GM12878 (cell line): ENCODE measurements around the gene HBZ.

Source experiments
- CBX5 ChIP-seq: sonication (generic); IDR thresholded peaks from 2 replicates; pipeline ENCODE4 v1.6.1; 2016; ENCODE audit warnings: low read depth, moderate library complexity, mild to moderate bottlenecking, inconsistent platforms
- CEBPZ ChIP-seq: fragments of 150-350 bp; IDR thresholded peaks from 2 replicates; pipeline ENCODE4 v1.6.1; 2016; ENCODE audit warnings: low read depth, low read length
- CTCF ChIP-seq, 3 experiments: IDR thresholded peaks in 2 of 3; conservative IDR thresholded peaks in 1 of 3; 2 replicates each; pipeline ENCODE4 v1.5.1; 2011; ENCODE audit warnings: low read depth in 3 of 3, low read length in 3 of 3, mild to moderate bottlenecking in 3 of 3, control low read depth in 2 of 3, moderate library complexity in 2 of 3, inconsistent platforms in 1 of 3, mixed read lengths in 1 of 3; ENCODE audit not compliant: control insufficient read depth in 2 of 3, insufficient read depth in 1 of 3; ENCODE audit errors: extremely low read depth in 1 of 3
- DPF2 ChIP-seq: fragments of 450-650 bp; IDR thresholded peaks from 2 replicates; pipeline ENCODE4 v1.6.1; 2017; ENCODE audit warnings: mild to moderate bottlenecking
- E2F8 ChIP-seq: fragments of 450-650 bp; IDR thresholded peaks from 2 replicates; pipeline ENCODE4 v1.6.1; 2018; ENCODE audit warnings: mild to moderate bottlenecking, low read depth, moderate library complexity; ENCODE audit not compliant: partially characterized antibody
- EP300 ChIP-seq, 2 experiments: fragments of 150-350 bp in 1 of 2; IDR thresholded peaks; 2 replicates each; pipeline ENCODE4 v1.6.1; 2011 to 2012; ENCODE audit warnings: low read depth in 2 of 2, low read length in 2 of 2, borderline replicate concordance in 1 of 2, improper control_type of control experiment in 1 of 2, inconsistent platforms in 1 of 2; ENCODE audit not compliant: control insufficient read depth in 1 of 2
- FOS ChIP-seq: IDR thresholded peaks from 3 replicates; pipeline ENCODE4 v1.6.1; 2011; ENCODE audit warnings: borderline replicate concordance; ENCODE audit not compliant: insufficient read length; ENCODE audit errors: extremely low read depth
- JUND ChIP-seq: IDR thresholded peaks from 2 replicates; pipeline ENCODE4 v1.6.1; 2012; ENCODE audit warnings: low read depth, mild to moderate bottlenecking, low read length, improper control_type of control experiment, moderate library complexity
- MYC ChIP-seq: IDR thresholded peaks from 2 replicates; pipeline ENCODE4 v1.6.1; 2011; ENCODE audit warnings: mild to moderate bottlenecking, low read length, moderate library complexity, inconsistent platforms; ENCODE audit not compliant: insufficient read depth, insufficient replicate concordance, insufficient read length, severe bottlenecking
- POLR2A ChIP-seq: IDR thresholded peaks from 2 replicates; pipeline ENCODE4 v1.6.1; 2011; ENCODE audit warnings: low read depth, mild to moderate bottlenecking, low read length
- POLR2AphosphoS5 ChIP-seq: IDR thresholded peaks from 2 replicates; pipeline ENCODE4 v1.6.1; 2011; ENCODE audit warnings: mild to moderate bottlenecking, low read length, inconsistent platforms
- RAD21 ChIP-seq: IDR thresholded peaks from 2 replicates; pipeline ENCODE4 v1.6.1; 2011; ENCODE audit warnings: mild to moderate bottlenecking, low read depth, low read length, moderate library complexity; ENCODE audit not compliant: insufficient read depth
- YY1 ChIP-seq: IDR thresholded peaks from 2 replicates; pipeline ENCODE4 v1.6.1; 2011; ENCODE audit warnings: low read depth, mild to moderate bottlenecking, low read length
- ZNF622 ChIP-seq: fragments of 450-650 bp; IDR thresholded peaks from 2 replicates; pipeline ENCODE4 v1.6.1; 2017; ENCODE audit warnings: mild to moderate bottlenecking, inconsistent platforms

GRCh38 chr16:106623-107324, 45.7 kb upstream of the HBZ start:
- peak; percentile 81 for TF ChIP-seq RAD21
- no peak for TF ChIP-seq ZNF622
- TF ChIP-seq YY1, result no peak
- TF ChIP-seq POLR2AphosphoS5, result no peak
- TF ChIP-seq EP300 (IDR thresholded peaks at IDR 0.05; ENCODE audit: borderline replicate concordance in 1 of 2, control insufficient read depth in 1 of 2, low read depth in 2 of 2, low read length in 2 of 2), result no peak
- no peak for TF ChIP-seq CBX5
- no peak for TF ChIP-seq JUND
- TF ChIP-seq DPF2, result no peak
- TF ChIP-seq CTCF (IDR thresholded peaks at IDR 0.05 in 2 of 3, conservative IDR thresholded peaks at IDR 0.05 in 1 of 3; ENCODE audit: control insufficient read depth in 2 of 3, extremely low read depth in 1 of 3, insufficient read depth in 1 of 3, low read depth in 3 of 3, low read length in 3 of 3), result peak; percentile 69 to 84 (median 83)
- no peak for TF ChIP-seq MYC
- no peak for TF ChIP-seq POLR2A
- TF ChIP-seq E2F8, result no peak
- TF ChIP-seq FOS, result no peak
- TF ChIP-seq CEBPZ, result no peak
